Measurements from ENCODE around the gene CYREN. TPM values are rescaled to one million over a fixed set of nuclear protein-coding genes. Genes with fewer than 3 reads are reported as not detected.
"Not testable (repeated sequence)": the region's sequence is repeated elsewhere in the genome, so short reads cannot be mapped to it uniquely, and the experiment has no call there.

Gene CYREN
- total RNA-seq, 2 experiments from 2014 or later, result 32.6 to 40.5 TPM

DNA sequence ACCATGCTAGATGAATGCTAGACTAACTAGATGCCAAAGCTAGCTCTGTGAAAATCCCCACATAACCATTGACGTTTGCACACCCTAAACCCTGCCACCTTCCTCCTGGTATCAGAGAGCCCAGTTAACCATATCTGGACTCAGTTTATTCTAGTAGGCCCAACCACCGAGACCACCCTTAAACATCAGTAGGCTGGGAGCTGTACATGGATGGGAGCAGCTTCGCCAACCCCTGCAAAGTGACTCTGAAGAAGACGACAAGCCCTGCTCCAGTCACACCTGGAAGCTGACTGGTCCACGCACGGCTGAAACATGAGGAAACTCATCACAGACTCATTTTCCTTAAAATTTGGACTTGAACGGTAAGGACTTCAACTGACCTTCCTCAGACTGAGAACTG, 4.4 kb upstream of the CYREN start:
- CTCF ChIA-PET, result interaction anchor here (0.7 kb wide), 1 partner anchor 329 kb away, joined by 4 read pairs; no protein-coding TSS in a partner anchor
- H3K4me3 Mint-ChIP-seq, result no peak overlapping the region
- no peaks in the 10 kb centered on the region for H3K36me3 Mint-ChIP-seq (ENCODE audit: low read depth)
- H3K27ac Mint-ChIP-seq, result no peak overlapping the region
- H3K4me1 Mint-ChIP-seq, result peaks cover 12% of the 10 kb centered on the region
- POLR2A ChIA-PET, result interaction anchor here (0.7 kb wide), 1 partner anchor 822 kb away, joined by 3 read pairs; no protein-coding TSS in a partner anchor
- peaks cover 4% of the 10 kb centered on the region for H3K9me3 Mint-ChIP-seq (ENCODE audit: low read depth)
- intact Hi-C loops (cut with DNase I, micrococcal nuclease), result loop anchor here in 1 of 2 experiments (5.0 kb wide), 1 partner anchor 382 kb away; the partner anchor contains the start of gene NUP205
- ATAC-seq (no peak), DNase-seq (no peak)
- no peaks in the 10 kb centered on the region for H3K27me3 Mint-ChIP-seq

DNA sequence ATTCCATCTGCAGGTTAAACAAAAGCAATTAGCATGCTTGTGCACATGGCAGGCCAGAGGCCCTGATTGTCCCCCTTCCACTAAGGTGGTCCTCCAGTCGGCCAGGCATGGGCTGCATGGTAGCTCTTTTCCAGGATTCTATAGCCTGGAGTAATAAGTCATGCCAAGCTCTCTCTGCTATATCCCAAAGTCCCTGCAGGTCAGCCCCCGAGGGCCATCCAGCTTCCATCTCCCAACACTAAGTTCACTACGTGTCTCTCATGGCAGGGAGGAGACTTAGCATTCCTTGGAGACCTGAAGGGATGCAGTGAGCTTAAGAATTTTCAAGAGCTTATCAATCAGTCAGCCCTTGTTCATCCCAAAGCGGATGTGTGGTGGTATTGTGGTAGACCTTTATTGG, 3.4 kb upstream of the CYREN start:
- POLR2A ChIA-PET; ATAC-seq; H3K27me3 Mint-ChIP-seq; H3K36me3 Mint-ChIP-seq (ENCODE audit: low read depth); H3K4me3 Mint-ChIP-seq; H3K9me3 Mint-ChIP-seq (ENCODE audit: low read depth); H3K27ac Mint-ChIP-seq; DNase-seq: not testable (repeated sequence)
- CTCF ChIA-PET, result interaction anchor here (0.7 kb wide), 1 partner anchor 397 kb away, joined by 4 read pairs; no protein-coding TSS in a partner anchor
- H3K4me1 Mint-ChIP-seq, result peaks cover 22% of the 10 kb centered on the region
- intact Hi-C loops (cut with DNase I, micrococcal nuclease), result loop anchor here in 1 of 2 experiments (5.0 kb wide), 1 partner anchor 383 kb away; the partner anchor contains the start of gene NUP205

DNA sequence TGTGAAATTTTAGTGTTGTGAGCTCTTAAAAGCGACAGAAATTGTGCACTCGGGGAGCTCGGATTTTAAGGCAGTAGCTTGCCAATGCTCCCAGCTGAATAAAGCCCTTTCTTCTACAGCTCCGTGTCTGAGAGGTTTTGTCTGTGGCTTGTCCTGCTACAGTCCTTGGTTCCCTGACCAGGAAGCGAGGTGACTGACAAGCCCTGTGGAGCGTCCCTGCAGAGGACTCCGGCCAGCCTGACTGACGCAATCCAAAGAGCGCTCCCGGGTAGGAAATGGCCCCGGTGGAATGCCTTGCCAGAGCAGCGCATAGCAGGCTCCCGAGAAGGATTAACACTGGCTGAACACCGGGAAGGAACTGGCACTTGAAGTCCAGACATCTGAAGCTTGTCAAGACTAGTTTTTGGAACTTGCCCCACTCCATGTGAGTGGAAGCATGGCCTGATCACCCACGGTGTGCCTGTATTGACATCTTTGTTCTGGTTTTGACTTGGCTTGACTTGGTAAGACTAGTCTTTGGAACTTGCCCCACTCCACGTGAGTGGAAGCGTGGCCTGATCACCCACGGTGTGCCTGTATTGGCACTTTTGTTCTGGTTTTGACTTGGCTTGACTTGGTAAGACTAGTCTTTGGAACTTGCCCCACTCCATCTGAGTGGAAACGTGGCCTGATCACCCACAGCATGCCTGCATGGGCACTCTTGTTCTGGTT, 1.2 kb upstream of the CYREN start:
- H3K9me3 Mint-ChIP-seq (ENCODE audit: low read depth); POLR2A ChIA-PET; ATAC-seq; H3K27me3 Mint-ChIP-seq: not testable (repeated sequence)
- CTCF ChIA-PET, result interaction anchor here (1.0 to 4.0 kb wide), 5 partner anchors 9 to 537 kb away, joined by 3 to 38 read pairs (median 8); partner anchors contain the start of genes AGBL3 and TMEM140
- peak; percentile 31 for DNase-seq
- H3K4me1 Mint-ChIP-seq, result peaks cover 43% of the 10 kb centered on the region
- peaks cover 29% of the 10 kb centered on the region for H3K36me3 Mint-ChIP-seq (ENCODE audit: low read depth)
- peak overlapping the region; percentile 62 for H3K4me3 Mint-ChIP-seq
- peak overlapping the region; percentile 76 for H3K27ac Mint-ChIP-seq
- intact Hi-C loops (cut with DNase I, micrococcal nuclease), result loop anchor here (2.0 to 5.0 kb wide), 3 partner anchors 386 to 539 kb away; partner anchors contain the start of genes BPGM (in 2 of the 2) and NUP205 (in 1 of the 2)

DNA sequence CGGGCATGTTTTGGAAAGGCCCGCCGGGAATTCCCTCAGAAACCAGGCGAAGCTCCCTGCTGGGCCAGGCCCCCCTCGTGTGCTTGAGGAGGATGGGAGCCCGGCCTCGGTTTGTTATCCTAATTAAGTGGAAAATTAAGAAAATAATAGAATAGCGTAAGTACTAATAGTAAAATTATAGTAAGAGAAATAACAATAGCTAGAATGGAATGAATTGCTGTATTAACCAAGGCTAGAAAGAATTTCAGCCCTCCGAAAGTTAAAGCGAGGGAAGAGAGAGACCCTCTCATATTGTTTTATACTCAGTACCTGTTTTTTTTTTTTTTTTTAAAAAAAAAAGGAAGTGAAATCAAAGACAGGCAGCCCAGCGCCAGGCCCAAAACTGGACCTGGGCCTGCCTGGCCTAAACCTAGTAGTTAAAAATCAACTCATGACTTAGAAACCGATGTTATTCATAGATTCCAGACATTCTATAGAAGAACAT, 533 bp upstream of the CYREN start:
- H3K27ac Mint-ChIP-seq, result peak overlapping the region; percentile 93
- ATAC-seq; H3K9me3 Mint-ChIP-seq (ENCODE audit: low read depth); H3K27me3 Mint-ChIP-seq; DNase-seq: not testable (repeated sequence)
- CTCF ChIA-PET, result interaction anchor here (0.7 to 4.0 kb wide), 6 partner anchors 10 to 282 kb away, joined by 3 to 38 read pairs (median 6); partner anchors contain the start of genes AGBL3 and TMEM140
- POLR2A ChIA-PET, result interaction anchor here (0.8 to 2.2 kb wide), 2 partner anchors 23 to 184 kb away, joined by 3 to 10 read pairs; partner anchors contain the start of gene TMEM140
- intact Hi-C loops (cut with DNase I, micrococcal nuclease), result loop anchor here (1.0 to 5.0 kb wide), 8 partner anchors 23 to 538 kb away; partner anchors contain the start of genes AGBL3 (in 2 of the 2), BPGM (in 2 of the 2), WDR91 (in 2 of the 2) and NUP205 (in 1 of the 2)
- H3K36me3 Mint-ChIP-seq (ENCODE audit: low read depth), result peaks cover 36% of the 10 kb centered on the region
- peak overlapping the region; percentile 88 for H3K4me3 Mint-ChIP-seq
- peaks cover 50% of the 10 kb centered on the region for H3K4me1 Mint-ChIP-seq

DNA sequence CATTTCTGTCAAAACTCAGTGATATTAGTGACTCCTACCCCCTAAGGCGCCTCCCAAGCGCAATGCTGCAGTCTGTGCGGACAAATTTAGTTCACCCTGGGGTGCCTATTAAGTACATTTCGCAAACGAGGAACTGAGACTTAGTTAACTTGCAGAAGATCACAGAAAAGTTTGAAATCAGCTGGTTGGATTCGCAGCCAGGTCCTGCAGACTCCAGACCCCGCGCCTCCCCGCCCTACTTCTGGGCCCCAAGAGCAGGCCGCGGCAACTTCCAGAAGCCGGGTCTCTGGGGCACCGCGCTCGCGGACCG, 588 bp downstream of the CYREN start:
- intact Hi-C loops (cut with DNase I, micrococcal nuclease), result loop anchor here (1.0 to 5.0 kb wide), 8 partner anchors 22 to 537 kb away; partner anchors contain the start of genes AGBL3 (in 2 of the 2), BPGM (in 2 of the 2), TMEM140 (in 2 of the 2) and WDR91 (in 2 of the 2)
- DNase-seq (peak; percentile 36), ATAC-seq (no peak)
- peak overlapping the region; percentile 96 for H3K27ac Mint-ChIP-seq
- CTCF ChIA-PET, result interaction anchor here (0.6 to 4.0 kb wide), 14 partner anchors 9 to 539 kb away, joined by 3 to 38 read pairs (median 4); partner anchors contain the start of genes AGBL3, TMEM140 and WDR91
- H3K4me1 Mint-ChIP-seq, result peaks cover 50% of the 10 kb centered on the region
- peak overlapping the region; percentile 88 for H3K4me3 Mint-ChIP-seq
- POLR2A ChIA-PET, result interaction anchor here (0.7 to 2.2 kb wide), 4 partner anchors 12 to 357 kb away, joined by 3 to 10 read pairs (median 5); partner anchors contain the start of gene TMEM140
- no peaks in the 10 kb centered on the region for H3K9me3 Mint-ChIP-seq (ENCODE audit: low read depth)
- H3K27me3 Mint-ChIP-seq, result no peaks in the 10 kb centered on the region
- peaks cover 48% of the 10 kb centered on the region for H3K36me3 Mint-ChIP-seq (ENCODE audit: low read depth)

DNA sequence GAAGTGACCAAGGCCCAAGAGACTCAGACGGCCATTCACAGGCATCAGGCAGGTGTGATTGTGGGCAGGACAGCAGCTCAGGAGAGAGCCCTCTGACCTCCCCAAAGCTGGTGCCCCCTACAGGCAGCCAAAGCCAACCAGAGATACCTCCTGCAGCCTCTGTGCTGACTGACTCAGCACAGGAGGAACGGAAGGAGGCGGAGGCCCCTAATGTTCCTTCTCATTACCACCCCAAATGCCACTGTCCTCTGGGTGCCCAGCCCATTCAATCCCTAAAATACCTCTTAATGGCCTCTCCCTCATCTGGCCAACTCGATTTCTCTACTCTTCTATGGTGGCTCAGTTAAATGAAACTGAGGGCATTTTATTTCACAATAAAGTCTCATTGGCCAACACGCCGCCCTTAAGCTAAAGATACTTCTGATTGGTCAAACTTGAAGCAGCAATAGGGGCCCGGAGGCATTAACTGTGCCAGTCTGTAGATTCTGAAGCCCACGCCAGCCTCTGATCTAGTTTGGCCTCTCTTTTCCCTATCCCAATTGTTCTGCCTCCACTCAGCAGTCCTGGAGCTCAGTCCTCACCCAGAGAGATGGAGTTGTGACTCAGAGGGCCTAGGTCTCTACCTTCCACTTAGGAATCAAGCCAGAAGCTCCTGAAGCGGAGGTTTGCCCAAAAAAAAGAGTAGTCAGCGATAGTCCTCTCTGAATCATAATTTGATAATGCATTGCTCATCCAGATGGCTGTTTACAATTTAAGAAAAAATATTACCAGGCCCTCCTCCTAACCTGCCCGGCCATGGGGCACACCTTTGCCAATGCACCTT, 1.2 kb downstream of the CYREN start:
- H3K27ac Mint-ChIP-seq, result peak overlapping the region; percentile 96
- ATAC-seq, result peak; percentile 57
- peak overlapping the region; percentile 88 for H3K4me3 Mint-ChIP-seq
- ChIA-PET CTCF (interaction anchor here (0.6 to 4.0 kb wide), 21 partner anchors 9 to 539 kb away, joined by 3 to 38 read pairs (median 4); partner anchors contain the start of genes AGBL3, TMEM140 and WDR91), POLR2A (interaction anchor here (0.7 to 2.2 kb wide), 4 partner anchors 12 to 357 kb away, joined by 3 to 10 read pairs (median 5); partner anchors contain the start of gene TMEM140)
- H3K27me3 Mint-ChIP-seq, result no peaks in the 10 kb centered on the region
- peaks cover 49% of the 10 kb centered on the region for H3K36me3 Mint-ChIP-seq (ENCODE audit: low read depth)
- peak; percentile 85 for DNase-seq
- intact Hi-C loops (cut with DNase I, micrococcal nuclease), result loop anchor here in 1 of 2 experiments (1.0 kb wide), 1 partner anchor 21 kb away; the partner anchor contains the start of gene TMEM140
- no peaks in the 10 kb centered on the region for H3K9me3 Mint-ChIP-seq (ENCODE audit: low read depth)
- H3K4me1 Mint-ChIP-seq, result peaks cover 50% of the 10 kb centered on the region

DNA sequence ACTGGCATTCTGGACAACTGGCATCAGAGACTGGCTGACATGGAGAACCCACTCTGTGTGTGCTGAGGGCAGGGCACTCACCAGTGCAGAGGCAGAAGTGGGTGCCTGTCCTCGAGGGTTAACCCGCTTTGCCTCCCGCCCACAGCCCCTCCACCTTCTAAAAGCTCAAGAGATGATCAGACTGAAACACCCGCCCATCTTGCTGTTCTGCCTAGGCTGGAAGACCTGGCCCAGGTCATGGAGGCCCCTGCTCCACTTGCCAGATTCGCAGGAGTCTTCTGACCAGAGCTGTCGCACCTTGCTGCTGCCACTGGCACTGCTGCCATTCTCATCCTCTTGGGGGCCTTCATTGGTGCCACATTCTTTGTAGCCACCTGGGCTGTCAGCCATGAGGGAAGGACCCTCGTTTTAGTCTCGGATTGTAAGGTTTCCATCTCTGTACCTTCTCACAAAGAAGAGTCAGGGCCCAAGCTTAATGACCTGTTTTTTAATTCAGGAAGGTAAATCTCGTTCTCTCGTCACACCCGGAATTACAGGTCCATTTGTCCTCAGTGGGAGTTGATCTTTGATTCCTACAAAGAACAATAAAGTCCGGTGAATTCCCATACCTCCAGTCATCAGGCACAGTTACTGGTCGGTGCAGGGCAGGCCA, 1.9 kb downstream of the CYREN start:
- Mint-ChIP-seq H3K4me1 (peaks cover 50% of the 10 kb centered on the region), H3K9me3 (ENCODE audit: low read depth) (no peaks in the 10 kb centered on the region), H3K36me3 (ENCODE audit: low read depth) (peaks cover 57% of the 10 kb centered on the region), H3K27me3 (no peaks in the 10 kb centered on the region), H3K4me3 (peak overlapping the region; percentile 88), H3K27ac (peak overlapping the region; percentile 96)
- ChIA-PET POLR2A (interaction anchor here (1.0 to 2.2 kb wide), 2 partner anchors 21 to 182 kb away, joined by 3 to 10 read pairs; partner anchors contain the start of gene TMEM140), CTCF (interaction anchor here (0.6 to 4.0 kb wide), 16 partner anchors 8 to 772 kb away, joined by 3 to 38 read pairs (median 4); partner anchors contain the start of genes AGBL3, TMEM140 and WDR91)
- DNase-seq (no peak), ATAC-seq (no peak)
- intact Hi-C loops (cut with DNase I, micrococcal nuclease), result loop anchor here in 1 of 2 experiments (1.0 kb wide), 1 partner anchor 20 kb away; the partner anchor contains the start of gene TMEM140

DNA sequence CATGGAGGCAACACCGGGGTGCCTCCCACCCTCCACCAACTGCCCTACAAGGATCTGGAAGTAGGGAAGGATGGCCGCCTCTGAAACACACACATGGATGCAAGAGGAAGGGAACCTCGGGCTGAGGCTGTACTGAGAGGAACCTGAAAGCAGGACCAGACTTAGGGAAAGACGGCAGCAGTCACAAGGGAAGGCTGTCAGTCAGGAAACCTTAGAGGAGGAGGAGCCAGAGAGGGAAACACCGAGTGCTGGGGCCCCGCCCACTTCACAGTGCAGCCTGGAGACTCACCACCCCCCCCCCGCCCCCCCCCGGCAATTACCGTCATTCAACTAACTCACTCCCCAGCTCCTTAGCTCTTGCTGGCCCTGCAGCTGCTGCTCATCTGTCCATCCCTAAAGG, 2.5 kb downstream of the CYREN start:
- H3K27me3 Mint-ChIP-seq, result no peaks in the 10 kb centered on the region
- peak overlapping the region; percentile 96 for H3K27ac Mint-ChIP-seq
- H3K4me1 Mint-ChIP-seq, result peaks cover 50% of the 10 kb centered on the region
- DNase-seq, result peak; percentile 54
- ChIA-PET CTCF (interaction anchor here (0.8 kb wide), 1 partner anchor 773 kb away, joined by 4 read pairs; no protein-coding TSS in a partner anchor), POLR2A (no interaction called here)
- peaks cover under 1% of the 10 kb centered on the region for H3K9me3 Mint-ChIP-seq (ENCODE audit: low read depth)
- ATAC-seq, result no peak
- intact Hi-C loops (cut with DNase I, micrococcal nuclease), result no loop called here
- H3K4me3 Mint-ChIP-seq, result peak overlapping the region; percentile 88
- peaks cover 58% of the 10 kb centered on the region for H3K36me3 Mint-ChIP-seq (ENCODE audit: low read depth)

DNA sequence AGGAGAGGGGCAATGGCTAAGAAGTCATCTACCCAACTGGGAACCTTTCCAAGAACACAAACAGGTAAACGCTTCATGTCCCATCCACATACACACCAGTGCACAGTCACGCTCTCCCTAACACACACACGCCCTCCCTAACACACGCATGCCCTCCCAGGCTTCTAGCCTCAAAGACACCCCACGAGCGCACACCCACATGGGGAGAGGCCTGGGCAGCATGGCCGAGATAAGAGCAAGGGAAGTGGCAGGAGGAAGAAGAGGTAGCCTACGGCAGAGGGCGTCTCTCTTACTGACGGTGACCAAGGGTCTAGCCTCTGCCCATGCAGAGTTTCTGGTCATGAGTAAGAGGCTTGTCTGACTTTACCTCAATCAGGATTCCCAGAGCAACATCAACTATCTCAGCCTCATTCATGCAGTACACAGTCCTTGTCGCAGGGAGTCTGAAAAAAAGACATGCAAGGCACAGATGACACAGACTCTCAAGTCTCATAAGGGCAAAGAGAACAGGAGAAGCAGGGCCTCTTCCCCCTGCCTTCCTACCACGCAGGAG, 3.1 kb downstream of the CYREN start:
- intact Hi-C loops (cut with DNase I, micrococcal nuclease), result no loop called here
- Mint-ChIP-seq H3K4me3 (peak overlapping the region; percentile 12), H3K27me3 (no peaks in the 10 kb centered on the region), H3K36me3 (ENCODE audit: low read depth) (peaks cover 64% of the 10 kb centered on the region), H3K27ac (peak overlapping the region; percentile 96), H3K4me1 (peaks cover 50% of the 10 kb centered on the region), H3K9me3 (ENCODE audit: low read depth) (peaks cover 6% of the 10 kb centered on the region)
- no peak for DNase-seq
- no peak for ATAC-seq
- ChIA-PET CTCF (interaction anchor here (0.7 kb wide), 1 partner anchor 428 kb away, joined by 3 read pairs; no protein-coding TSS in a partner anchor), POLR2A (no interaction called here)

All from activated CD4-positive, alpha-beta T cell treated with anti-CD3 and anti-CD28 coated beads for 36 hours (primary cell).